Measurements from ENCODE around the gene PPEF2.

DNA sequence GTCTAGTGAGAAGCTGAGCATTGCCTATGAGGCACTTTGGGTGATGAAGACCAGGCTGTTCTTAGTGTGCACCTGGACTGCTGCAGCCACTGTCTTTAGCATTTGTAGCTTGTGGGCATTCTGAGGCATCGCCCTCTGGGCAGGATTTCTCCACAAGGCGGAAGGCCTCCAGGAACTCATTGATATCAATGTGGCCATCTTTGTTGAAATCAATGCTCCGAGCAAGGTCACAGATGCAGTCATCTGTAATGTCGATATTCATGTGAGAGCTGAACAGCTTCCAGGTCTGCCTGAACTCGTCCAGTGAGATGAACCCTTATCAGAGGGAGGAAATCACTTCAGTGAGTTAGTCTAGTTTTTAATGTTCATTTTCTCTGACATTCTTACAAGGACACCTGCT lies 41.6 kb downstream of the PPEF2 start:
- TF ChIP-seq, protein P1, sequence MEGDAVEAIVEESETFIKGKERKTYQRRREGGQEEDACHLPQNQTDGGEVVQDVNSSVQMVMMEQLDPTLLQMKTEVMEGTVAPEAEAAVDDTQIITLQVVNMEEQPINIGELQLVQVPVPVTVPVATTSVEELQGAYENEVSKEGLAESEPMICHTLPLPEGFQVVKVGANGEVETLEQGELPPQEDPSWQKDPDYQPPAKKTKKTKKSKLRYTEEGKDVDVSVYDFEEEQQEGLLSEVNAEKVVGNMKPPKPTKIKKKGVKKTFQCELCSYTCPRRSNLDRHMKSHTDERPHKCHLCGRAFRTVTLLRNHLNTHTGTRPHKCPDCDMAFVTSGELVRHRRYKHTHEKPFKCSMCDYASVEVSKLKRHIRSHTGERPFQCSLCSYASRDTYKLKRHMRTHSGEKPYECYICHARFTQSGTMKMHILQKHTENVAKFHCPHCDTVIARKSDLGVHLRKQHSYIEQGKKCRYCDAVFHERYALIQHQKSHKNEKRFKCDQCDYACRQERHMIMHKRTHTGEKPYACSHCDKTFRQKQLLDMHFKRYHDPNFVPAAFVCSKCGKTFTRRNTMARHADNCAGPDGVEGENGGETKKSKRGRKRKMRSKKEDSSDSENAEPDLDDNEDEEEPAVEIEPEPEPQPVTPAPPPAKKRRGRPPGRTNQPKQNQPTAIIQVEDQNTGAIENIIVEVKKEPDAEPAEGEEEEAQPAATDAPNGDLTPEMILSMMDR (IDR thresholded peaks at IDR 0.05): no peak
- TF ChIP-seq POLR2A (IDR thresholded peaks at IDR 0.05): no peak
